HG03432 (cell line): ENCODE data around the gene IFT88.

Experiments
- ATAC-seq: cut with Tn5 transposase; IDR thresholded peaks from one replicate; pipeline ENCODE4 v1.9.1; 2021; ENCODE audit warnings: mild to moderate bottlenecking, moderate library complexity; ENCODE audit not compliant: unreplicated experiment

Gene IFT88

DNA sequence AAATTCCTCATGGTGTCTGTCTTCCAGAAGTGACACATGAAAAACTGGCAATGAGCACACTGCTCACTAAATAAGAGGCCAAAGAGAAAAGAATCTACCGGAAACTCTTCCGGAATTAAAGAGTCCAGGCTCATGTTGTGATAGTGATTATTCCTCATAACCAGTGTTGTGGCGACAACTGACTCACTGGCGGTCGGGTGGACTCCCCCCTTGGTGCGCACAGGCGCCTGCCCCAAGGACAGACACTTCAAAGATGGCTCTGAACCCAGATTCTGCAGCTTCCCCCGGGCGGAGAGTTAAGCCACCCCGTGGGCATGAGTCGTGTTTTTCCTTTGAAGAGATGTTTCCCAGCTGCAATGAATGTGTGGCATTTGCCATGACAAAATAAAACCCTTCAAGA, 146.8 kb downstream of the IFT88 start:
- no peak for ATAC-seq

DNA sequence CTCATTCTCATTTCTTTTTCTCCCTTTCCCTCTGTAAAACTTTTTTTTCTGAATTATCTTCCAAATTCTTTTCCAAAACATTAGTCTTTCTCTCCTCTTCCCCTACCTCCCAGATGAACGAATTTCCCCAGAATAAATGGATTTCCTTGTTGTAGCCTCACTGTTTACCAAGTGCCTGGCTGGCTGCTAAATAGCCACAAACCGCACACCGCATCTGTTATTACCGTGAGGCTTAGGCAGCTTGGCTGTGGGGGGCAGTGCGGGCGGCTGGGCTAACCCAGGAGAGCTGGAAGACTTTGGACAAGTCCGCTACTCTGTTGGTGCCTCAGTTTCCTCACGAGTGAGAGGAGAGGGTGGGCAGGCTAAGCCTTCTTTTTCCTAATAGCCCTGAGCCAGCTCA, 147.2 kb downstream of the IFT88 start:
- ATAC-seq = no peak

- no peak for ATAC-seq
Observed at GRCh38 chr13:20714563-20715329, 147.8 kb downstream of the IFT88 start.

GRCh38 chr13:20715330-20715712, 148.4 kb downstream of the IFT88 start:
- no peak for ATAC-seq

- no peak for ATAC-seq
Observed at GRCh38 chr13:20716951-20717350, 150.0 kb downstream of the IFT88 start.

DNA sequence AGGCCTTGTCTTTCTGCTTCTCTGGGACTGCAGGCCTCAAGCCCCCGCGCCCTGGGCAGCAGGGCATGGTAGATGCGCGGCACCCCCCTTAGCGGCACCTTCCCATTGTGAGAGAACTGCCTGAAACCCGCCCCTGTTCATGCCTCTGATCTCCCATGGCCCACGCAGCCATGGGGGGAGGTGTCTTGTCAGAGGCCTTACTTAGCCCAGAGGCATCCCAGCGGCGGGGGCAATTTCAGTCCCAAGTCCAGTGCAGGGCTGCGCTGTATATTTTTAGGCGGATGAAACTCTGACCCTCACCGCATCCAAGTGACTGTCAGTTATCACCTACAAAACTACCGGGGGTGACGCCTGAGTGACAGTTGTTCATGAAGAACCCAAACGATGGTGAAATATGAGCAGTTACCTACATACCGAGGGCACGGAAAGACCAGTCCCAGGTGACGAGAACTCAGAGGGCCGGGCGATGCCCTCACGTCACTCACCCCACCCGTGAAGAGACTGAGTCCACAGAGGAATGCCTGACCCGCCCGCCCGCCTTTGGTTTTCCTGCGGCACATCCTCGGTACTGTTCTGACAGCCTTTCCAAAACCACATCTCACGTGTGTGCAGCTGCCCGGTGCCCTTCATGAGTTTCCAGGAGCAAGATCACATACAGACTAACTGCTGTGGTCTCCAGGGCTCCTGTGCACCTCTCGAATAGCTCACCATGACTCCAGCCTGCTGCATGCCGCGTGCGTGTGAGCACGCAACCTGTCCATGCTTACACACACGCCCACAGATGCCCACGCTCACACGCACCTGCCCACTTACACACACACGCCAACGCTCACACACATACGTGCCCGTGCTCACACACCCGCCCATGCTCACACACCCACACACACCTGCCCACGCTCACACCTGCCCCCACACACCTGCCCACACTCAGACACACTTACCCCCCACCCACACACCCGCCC, 150.9 kb downstream of the IFT88 start:
- no peak for ATAC-seq

- ATAC-seq = no peak
Observed at GRCh38 chr13:20718958-20719566, 152.1 kb downstream of the IFT88 start.

GRCh38 chr13:20719783-20720182, 152.8 kb downstream of the IFT88 start:
- no peak for ATAC-seq

GRCh38 chr13:20720499-20720898, 153.5 kb downstream of the IFT88 start:
- ATAC-seq = no peak

DNA sequence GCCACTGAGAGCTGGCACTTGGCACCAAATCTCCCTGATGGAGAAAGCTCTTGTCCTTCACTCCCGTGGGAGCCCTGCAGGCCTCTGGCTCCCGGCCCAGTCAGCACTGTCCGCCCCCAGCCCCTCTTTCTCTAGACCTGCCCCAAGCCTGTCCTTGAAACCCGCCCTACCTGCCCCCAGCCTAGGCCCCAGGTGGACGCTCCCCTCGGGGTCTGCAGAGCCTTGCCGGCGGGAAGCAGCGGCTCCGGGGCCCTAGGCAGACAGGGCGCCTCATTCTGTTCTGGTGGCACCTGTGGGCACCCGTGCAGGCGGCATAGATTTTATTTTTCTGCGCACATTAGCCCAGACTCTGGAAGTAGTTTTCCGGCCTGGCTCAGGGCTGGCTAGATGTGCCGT, 154.1 kb downstream of the IFT88 start:
- ATAC-seq = no peak

GRCh38 chr13:20721454-20722357, 154.7 kb downstream of the IFT88 start:
- ATAC-seq = peak; percentile 48

DNA sequence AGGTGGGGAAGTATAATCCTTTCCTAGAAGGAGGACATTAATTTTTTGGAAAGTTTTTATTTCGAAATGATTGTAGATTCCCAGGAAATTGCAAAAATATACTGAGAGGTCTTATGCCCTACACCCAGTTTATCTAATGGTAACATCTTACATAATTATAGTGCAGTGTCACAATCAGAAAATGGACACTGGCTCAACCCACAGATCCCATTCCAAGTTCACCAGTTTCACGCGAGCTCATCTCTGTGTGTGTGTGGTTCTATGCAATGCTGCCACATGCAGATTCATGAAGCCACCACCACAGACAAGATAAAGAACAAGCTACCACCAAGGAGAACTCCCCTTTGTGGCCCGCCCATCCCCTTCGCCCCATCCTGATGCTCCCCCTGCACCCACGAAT, 160.9 kb downstream of the IFT88 start:
- no peak for ATAC-seq

- no peak for ATAC-seq
Observed at GRCh38 chr13:20728579-20729311, 161.8 kb downstream of the IFT88 start.

DNA sequence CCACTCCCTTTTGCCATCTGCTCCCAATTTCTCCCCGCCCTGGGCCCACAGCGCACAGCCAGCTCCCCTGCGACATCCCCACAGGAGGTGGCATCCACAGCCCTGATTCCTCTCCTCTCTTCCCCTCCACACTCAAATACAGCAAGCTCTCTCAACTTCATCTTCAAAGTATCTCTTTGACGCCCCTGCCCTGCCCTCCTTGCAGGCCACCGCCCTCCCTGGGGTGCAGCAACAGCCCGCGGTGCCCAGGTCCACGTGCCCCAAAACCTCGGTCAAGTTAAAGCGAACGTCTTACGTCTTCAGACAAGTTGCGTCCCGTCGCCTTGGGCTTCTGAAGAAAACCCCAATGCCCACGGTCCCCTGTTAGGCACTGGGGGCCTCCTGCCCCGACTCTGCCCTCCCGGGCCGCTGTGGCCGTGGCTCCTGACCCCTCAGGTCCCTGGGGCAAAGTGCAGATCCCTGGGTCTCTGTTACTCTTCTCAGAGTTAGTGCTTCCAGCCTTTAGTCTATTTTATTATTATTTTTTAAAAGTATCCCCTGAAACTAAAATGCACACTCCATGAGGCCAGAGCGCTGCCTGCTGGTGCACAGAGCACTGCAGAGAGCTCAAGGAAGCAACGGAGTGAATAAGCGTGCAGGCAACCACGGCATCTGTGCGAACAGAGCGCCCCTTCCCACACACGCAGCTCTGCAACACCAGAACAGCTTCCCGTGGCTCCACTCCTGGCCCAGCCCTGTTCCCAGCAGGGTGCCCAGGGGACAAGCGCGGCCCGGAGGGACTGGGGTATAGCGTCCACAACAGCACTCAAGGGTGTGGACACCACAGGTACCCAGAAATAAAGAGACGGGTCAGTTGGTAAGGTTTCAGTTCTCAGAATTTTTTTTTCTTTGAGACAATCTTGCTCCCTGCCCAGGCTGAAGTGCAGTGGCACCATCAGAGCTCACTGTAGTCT, 163.0 kb downstream of the IFT88 start:
- ATAC-seq = no peak

DNA sequence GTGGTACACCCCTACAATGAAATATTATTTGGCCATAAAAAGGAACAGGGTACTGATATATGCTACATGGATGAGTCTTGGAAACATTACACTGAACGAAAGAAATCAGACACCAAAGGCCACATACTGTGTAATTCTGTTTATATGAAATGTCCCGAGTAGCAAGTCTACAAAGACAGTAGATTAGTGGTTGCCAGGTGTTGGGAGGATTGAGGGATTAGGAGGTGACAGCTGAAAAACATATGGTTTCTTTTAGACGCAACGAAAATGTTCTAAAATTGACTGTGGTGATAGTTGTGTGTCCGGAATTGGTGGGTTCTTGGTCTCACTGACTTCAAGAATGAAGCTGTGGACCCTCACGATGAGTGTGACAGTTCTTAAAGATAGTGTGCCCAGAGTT, 171.7 kb downstream of the IFT88 start:
- ATAC-seq = no peak

GRCh38 chr13:20740021-20740420, 173.1 kb downstream of the IFT88 start:
- ATAC-seq = no peak
